ENCODE data around the gene ANKRD13B. TPM values are rescaled to one million over a fixed set of nuclear protein-coding genes. Genes with fewer than 3 reads are reported as not detected.
A peak's percentile ranks its signal among the peaks of the same experiment; 100 is the strongest.

ANKRD13B gene
- total RNA-seq, 6 experiments from 2014 or later, result 1.9 to 4.3 (median 3.0) TPM

DNA sequence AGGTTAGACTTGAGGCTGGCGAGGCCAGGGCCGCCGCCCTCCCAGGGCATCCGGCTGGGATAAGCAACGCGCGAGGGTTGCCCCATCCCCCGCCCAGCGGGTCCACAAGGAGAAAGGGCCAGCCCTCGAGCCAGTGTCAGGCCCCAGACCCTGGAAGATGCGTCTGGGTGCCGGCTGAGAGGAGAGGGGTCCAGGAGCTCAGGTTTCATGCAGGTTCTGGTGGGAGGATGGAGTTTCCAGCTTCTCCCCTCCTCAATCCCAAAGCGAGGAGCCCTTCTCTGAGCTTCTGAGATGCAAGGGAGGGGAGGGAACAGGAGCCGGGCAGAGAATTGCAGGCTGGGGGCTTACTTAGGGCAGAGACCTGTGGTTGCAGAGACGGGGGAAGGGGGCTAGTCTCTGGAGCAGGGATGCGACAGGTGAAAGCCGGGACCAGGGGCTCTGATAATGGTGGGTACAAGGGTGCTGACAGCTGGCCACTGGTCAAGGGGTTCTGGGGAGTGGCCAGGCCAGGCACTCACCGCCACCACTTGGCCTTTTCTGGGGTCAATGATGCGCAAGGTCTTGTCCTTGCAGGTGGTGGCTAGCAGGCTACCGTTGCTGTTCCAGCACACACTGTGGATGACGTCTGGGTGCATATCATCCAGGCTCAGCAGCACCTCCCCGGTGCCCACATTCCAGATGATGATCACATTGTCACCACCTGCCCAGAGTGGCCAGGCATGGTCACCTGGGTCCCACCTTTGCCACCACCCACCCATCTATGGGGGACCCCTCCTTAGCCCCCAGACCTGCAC, 25.5 kb downstream of the ANKRD13B start:
- TF ChIP-seq, protein P1, sequence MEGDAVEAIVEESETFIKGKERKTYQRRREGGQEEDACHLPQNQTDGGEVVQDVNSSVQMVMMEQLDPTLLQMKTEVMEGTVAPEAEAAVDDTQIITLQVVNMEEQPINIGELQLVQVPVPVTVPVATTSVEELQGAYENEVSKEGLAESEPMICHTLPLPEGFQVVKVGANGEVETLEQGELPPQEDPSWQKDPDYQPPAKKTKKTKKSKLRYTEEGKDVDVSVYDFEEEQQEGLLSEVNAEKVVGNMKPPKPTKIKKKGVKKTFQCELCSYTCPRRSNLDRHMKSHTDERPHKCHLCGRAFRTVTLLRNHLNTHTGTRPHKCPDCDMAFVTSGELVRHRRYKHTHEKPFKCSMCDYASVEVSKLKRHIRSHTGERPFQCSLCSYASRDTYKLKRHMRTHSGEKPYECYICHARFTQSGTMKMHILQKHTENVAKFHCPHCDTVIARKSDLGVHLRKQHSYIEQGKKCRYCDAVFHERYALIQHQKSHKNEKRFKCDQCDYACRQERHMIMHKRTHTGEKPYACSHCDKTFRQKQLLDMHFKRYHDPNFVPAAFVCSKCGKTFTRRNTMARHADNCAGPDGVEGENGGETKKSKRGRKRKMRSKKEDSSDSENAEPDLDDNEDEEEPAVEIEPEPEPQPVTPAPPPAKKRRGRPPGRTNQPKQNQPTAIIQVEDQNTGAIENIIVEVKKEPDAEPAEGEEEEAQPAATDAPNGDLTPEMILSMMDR (IDR thresholded peaks at IDR 0.05), result no peak
- Mint-ChIP-seq H3K27me3 (ENCODE audit: insufficient read depth) (peaks cover 2% of the 10 kb centered on the region), H3K36me3 (ENCODE audit: low read depth) (no peaks in the 10 kb centered on the region), H3K4me3 (no peak overlapping the region), H3K27ac (no peak overlapping the region), H3K4me1 (ENCODE audit: low read depth) (peaks cover 59% of the 10 kb centered on the region), H3K9me3 (no peaks in the 10 kb centered on the region)
- DNase-seq, result no peak

DNA sequence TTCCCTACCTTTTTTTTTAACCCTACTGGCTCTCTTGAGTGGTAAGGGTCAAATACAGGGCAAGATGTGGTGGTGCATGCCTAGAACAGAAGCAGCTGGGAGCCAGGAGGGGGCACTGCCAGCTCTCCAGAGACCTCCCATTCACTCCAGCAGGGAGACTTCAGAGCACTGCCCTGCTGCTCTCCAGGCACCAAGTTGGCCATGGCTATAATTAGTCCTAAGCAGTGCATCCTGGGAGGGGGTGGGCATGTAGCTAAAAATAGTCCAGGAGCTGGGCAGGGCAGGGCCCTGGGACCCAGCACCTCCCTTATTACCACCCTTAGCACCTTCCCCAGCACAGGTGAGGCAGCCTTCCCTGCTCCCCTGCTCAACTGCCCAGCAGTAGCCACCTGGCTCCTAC, 26.3 kb downstream of the ANKRD13B start:
- TF ChIP-seq, protein P1 (IDR thresholded peaks at IDR 0.05), result peak; percentile 63
- H3K4me1 Mint-ChIP-seq (ENCODE audit: low read depth), result peaks cover 59% of the 10 kb centered on the region
- DNase-seq, result peak; percentile 52
- no peak overlapping the region for H3K4me3 Mint-ChIP-seq
- H3K27me3 Mint-ChIP-seq (ENCODE audit: insufficient read depth), result peaks cover 2% of the 10 kb centered on the region
- no peaks in the 10 kb centered on the region for H3K36me3 Mint-ChIP-seq (ENCODE audit: low read depth)
- no peaks in the 10 kb centered on the region for H3K9me3 Mint-ChIP-seq
- no peak overlapping the region for H3K27ac Mint-ChIP-seq

DNA sequence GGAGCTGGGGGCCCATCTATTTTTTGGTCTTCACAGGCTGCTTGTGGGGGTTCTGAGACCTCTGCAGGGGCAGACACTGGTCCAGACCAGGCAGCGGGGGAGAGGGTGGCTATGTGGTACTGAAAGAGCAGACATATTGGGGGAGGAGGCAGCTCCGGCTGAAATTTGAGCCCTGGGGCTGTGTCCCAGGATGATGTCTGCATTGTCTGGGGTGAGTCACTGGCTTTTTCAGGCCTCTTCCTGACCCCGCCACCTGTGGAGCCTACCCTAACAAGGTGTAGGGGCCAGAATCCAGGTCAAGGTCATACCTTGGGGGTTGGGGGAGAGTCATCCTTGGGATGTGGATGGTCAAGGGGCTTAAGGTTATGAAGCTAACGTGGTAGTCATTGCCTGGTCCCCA, 27.3 kb downstream of the ANKRD13B start:
- TF ChIP-seq, protein P1 (IDR thresholded peaks at IDR 0.05), result no peak
- Mint-ChIP-seq H3K27me3 (ENCODE audit: insufficient read depth) (peaks cover 2% of the 10 kb centered on the region), H3K9me3 (no peaks in the 10 kb centered on the region), H3K4me1 (ENCODE audit: low read depth) (peaks cover 58% of the 10 kb centered on the region), H3K36me3 (ENCODE audit: low read depth) (no peaks in the 10 kb centered on the region), H3K27ac (no peak overlapping the region), H3K4me3 (peak overlapping the region; percentile 11; the same call in 1 of the 2 replicates)
- peak; percentile 22 for DNase-seq

DNA sequence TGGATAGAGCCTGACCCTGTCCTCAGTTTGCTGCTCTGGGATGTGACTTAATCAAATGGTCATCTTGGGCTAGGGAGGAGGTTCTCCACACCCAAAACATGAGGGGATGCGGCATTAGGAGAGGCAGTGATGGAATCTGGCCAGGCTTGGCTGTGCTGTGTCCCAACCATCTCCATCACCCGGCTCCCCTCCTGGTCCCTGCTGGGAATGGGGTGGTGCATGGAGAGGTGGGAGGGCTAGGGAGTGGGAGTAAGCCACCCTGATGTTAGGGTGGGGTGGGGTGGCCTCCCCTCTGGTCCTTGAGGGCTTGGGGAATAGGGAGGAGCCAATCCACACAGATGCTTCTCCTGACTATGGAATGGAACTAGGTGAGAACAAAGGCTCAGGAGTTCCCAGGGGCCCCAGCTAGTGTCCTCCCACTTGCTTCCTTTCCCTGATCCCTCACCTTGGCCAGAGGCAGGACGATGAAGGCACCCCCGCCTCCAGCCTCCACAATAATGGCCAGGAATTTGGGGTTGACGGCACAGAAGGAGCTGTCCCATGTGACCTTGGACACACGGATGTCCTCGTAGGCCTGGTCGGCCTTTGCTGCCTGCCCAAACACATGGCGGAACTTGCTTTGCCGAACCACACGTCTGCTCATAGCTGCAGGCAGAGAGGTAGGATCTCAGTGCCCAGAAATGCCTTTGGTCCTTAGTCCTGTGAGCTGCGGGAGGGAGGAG, 28.0 kb downstream of the ANKRD13B start:
- Mint-ChIP-seq H3K27me3 (ENCODE audit: insufficient read depth) (no peaks in the 10 kb centered on the region; the same call in 1 of the 2 replicates), H3K9me3 (no peaks in the 10 kb centered on the region)

DNA sequence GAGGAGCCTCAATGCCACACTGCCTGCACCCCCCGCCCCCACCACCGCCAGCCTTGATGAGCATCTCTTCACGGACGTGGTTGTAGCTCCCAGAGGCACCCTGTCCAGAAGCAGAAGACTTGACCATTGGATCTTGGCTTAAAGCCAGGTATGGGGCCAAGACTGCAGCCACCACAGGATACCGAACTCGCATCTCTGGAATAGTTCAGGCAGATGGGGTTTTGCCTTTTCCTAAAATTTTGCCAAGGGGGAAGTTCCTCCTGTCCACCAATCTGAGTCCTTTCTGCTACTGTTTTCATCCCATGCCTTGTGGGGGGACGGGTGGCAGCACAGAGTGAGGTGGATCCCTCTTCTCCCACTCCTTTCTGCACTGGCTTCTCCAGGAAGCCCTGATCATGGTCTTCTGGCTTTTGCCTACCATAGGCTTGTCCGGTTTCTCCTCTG, 28.8 kb downstream of the ANKRD13B start:
- Mint-ChIP-seq H3K27ac (no peak overlapping the region; the same call in 1 of the 2 replicates), H3K9me3 (no peaks in the 10 kb centered on the region), H3K4me1 (ENCODE audit: low read depth) (peaks cover 58% of the 10 kb centered on the region), H3K36me3 (ENCODE audit: low read depth) (no peaks in the 10 kb centered on the region), H3K27me3 (ENCODE audit: insufficient read depth) (no peaks in the 10 kb centered on the region; the same call in 1 of the 2 replicates), H3K4me3 (peak overlapping the region; percentile 85)
- DNase-seq, result no peak
- TF ChIP-seq, protein P1 (IDR thresholded peaks at IDR 0.05), result no peak

More for the DNA sequence above, 28.0 kb downstream of the ANKRD13B start:
- H3K4me3 Mint-ChIP-seq, result no peak overlapping the region; the same call in 1 of the 2 replicates
- H3K36me3 Mint-ChIP-seq (ENCODE audit: low read depth), result no peaks in the 10 kb centered on the region
- TF ChIP-seq, protein P1 (IDR thresholded peaks at IDR 0.05), result no peak
- H3K4me1 Mint-ChIP-seq (ENCODE audit: low read depth), result peaks cover 58% of the 10 kb centered on the region
- no peak for DNase-seq
- H3K27ac Mint-ChIP-seq, result no peak overlapping the region
